Kidney glomerular epithelial cell (primary cell): ENCODE results near the gene HGS.
A peak's percentile ranks its signal among the peaks of the same experiment; 100 is the strongest.

Source experiments
- DNase-seq: peaks from one replicate; lab custom pipeline; 2025; lab: John Stamatoyannopoulos, UW

Gene HGS

DNA sequence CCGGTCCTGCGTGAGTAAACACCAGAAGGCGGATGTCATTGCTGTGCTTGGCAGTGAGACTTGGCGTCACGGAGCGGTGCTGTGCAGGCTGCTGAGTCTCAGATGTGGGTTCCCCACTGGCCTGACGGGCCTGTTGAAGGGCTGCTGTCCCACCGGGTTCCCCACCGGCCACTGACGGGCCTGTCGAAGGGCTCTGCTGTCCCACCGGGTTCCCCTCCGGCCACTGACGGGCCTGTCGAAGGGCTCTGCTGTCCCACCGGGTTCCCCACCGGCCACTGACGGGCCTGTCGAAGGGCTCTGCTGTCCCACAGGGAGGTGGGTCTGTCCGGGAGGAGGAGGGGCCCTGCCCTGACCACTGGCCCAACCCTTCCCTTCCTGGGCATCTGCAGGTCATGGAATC, 2.8 kb downstream of the HGS start:
- no peak for DNase-seq

DNA sequence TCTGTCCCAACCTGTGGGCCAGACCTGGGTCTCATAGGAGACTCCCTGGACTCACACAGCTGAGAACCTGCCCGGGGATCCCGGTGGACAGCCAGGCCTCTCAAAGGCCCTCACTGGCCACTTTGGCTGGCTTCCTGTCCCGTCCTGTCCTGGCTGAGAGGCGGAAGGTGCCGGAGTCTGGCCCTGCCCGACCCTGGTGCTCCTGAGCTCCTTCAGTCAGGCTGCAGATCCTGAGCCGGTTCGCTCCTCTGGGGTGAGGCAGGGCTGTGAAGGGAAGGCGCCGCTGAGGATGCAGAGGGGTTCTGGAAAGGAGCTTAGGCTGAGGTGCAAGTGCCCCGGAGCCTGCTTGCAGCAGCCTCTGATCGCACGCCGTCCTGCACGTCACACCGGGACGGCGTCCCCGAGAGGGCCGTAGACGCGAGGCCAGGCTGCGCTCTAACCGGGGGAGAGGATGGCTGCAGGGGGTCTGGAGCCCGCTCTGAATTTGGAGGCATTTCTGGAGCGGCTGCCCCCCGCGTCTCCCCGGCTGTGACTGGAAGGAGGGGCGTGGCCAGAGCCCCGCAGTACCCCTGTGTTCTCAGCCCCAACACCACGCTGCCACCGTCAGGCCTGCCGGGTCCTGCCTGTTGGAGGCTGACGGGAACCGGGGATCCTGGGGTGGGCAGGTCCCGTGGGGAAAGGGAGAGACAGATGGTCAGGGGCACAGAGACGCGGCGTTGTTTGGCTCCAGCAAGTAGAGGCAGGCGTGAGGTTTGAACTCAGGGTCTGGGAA, 4.1 kb downstream of the HGS start:
- DNase-seq: no peak

DNA sequence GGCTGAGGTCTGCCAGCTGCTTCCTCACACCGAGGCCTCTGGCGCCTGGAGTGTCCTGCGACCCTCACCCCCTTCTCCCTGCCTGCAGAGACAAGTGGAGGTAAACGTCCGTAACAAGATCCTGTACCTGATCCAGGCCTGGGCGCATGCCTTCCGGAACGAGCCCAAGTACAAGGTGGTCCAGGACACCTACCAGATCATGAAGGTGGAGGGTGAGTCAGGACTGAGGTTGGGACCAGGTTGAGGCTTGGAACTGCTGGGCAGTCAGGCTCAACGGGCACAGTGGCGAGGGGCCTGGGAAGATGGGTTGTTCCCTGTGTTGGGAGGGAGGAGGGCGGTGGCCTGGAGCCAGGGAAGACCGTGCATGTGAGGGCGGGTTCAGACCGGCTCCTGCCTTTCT, 4.8 kb downstream of the HGS start:
- DNase-seq: no peak

DNA sequence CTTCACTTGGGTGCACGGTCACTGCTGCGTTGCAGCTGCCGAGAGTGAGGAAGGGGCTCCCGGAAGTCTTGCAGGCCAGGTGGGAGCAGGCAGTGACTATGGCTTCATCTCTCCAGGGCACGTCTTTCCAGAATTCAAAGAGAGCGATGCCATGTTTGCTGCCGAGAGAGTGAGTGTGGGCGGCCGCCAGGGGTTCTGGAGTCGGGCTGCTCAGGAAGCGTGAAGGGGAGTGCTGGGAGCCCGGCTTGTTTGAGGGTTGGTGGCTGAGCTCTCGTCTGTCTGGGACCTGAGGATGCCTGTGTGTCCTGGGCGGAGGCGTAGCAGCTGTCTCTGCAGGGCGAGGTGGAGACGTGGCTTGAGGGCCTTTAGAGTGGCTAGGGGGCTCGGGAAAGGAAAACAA, 6.3 kb downstream of the HGS start:
- DNase-seq: no peak

DNA sequence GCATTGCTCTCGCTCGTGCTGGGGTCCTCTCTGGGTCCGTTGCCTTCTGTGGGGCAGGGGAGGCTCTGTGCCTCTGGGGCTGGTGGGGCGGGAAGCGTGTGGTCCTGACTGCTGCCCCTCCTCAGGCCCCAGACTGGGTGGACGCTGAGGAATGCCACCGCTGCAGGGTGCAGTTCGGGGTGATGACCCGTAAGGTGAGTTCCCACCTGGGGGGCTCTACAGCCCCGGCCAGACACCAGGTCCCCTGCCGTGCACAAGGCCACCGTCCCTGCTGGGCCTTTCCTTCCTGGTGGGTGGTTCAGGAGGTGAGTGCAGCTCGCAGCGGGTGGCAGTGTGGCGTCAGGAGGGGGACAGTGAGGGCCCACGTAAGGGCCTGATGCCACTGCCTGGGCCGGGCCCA, 6.7 kb downstream of the HGS start:
- no peak for DNase-seq

DNA sequence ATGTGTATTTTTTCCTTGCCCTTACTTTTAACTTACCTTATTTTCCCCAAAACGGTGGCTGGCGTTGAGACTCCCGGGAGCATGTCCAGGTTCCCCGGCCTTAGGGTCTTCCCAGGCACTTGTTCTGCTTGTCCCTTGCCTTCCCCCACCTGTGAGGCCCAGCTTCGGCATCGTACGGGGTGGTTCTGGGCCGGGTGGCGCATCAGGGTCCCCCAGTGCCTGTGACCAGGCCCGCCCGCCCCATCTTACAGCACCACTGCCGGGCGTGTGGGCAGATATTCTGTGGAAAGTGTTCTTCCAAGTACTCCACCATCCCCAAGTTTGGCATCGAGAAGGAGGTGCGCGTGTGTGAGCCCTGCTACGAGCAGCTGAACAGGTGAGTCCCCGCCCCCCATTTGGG, 7.4 kb downstream of the HGS start:
- DNase-seq: no peak

DNA sequence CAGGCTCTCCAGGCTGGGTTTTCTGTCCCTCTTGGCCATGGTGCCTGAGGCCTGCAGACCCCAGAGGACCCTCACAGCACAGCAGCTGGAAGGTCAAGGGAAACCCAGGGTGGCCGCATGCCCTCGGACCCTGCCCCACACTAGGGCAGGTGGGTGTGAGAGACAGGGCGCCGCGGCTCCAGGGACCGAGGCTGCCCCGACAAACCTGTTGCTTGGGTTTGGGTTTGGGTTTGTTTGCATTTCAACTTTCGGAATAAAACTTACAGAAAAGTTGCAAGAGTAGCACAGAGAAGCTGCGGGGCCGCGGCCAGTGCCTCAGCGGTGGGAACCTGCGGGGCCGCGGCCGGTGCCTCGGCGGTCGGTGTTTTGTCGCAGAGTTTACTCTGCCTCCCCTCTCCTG, 7.8 kb downstream of the HGS start:
- no peak for DNase-seq

DNA sequence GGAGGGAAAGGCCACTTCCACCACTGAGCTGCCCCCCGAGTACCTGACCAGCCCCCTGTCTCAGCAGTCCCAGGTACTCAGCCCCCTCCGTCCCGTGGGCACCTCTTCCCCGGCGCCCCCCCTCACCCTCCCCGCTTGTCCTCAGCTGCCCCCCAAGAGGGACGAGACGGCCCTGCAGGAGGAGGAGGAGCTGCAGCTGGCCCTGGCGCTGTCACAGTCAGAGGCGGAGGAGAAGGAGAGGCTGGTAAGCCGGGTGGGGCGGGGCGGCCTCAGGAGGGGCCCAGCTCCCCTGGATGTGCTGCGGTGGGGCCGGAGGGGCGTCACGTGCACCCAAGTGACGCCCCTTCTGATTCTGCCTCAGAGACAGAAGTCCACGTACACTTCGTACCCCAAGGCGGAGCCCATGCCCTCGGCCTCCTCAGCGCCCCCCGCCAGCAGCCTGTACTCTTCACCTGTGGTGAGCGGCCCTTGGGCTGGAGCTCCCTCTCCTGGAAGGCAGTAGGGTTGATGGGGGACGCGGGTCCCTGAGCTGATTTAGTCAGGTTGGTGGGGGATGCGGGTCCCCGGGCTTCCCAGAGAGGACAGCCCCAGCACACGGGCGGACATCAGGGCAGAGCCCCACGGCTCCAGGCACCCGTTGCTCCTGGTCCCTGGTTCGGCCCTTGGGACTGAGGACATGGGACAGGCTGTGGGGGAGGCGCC, 9.8 kb downstream of the HGS start:
- DNase-seq: no peak

DNA sequence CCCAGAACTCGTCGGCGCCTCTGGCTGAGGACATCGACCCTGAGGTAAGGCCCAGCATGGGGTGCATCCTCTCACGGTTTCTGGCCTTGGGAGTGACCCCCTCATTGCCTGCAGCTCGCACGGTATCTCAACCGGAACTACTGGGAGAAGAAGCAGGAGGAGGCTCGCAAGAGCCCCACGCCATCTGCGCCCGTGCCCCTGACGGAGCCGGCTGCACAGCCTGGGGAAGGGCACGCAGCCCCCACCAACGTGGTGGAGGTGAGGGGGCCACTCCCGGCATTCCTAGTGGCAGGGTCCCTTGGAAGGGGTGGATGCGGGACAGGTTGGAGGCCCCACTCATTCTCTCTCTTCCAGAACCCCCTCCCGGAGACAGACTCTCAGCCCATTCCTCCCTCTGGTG, 11.0 kb downstream of the HGS start:
- DNase-seq: no peak

DNA sequence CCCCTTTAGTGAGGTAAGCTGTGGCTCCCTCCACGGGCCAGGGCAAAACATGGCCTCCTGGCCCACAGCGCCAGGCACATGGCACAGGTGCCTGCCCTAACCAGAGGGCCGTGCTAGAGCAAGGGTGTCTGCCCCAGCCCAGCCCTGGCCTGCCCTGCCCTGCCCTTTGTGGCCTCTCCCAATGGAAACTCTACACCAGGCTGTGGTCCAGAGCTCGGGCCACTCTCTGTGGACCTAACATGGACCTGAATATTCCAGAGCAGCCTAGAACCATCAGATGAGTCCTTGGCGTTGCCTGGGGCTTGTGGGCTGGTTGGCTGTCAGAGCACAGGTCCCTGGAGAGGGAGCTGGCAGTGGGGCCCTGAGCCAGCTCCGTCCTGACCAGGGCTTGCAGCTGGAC, 11.4 kb downstream of the HGS start:
- no peak for DNase-seq

DNA sequence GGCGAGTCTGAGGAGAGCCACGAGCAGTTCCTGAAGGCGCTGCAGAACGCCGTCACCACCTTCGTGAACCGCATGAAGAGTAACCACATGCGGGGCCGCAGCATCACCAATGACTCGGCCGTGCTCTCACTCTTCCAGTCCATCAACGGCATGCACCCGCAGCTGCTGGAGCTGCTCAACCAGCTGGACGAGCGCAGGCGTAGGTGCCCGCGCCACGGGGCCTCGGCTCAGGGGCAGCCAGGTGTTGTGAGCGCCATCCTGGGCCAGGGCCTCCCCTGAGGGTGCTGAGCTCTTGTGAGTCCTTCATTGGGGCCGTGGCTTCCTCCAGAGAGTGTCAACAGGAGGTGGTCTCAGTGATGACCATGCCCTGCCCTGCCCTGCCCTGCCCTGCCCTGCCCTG, 12.0 kb downstream of the HGS start:
- DNase-seq: no peak

DNA sequence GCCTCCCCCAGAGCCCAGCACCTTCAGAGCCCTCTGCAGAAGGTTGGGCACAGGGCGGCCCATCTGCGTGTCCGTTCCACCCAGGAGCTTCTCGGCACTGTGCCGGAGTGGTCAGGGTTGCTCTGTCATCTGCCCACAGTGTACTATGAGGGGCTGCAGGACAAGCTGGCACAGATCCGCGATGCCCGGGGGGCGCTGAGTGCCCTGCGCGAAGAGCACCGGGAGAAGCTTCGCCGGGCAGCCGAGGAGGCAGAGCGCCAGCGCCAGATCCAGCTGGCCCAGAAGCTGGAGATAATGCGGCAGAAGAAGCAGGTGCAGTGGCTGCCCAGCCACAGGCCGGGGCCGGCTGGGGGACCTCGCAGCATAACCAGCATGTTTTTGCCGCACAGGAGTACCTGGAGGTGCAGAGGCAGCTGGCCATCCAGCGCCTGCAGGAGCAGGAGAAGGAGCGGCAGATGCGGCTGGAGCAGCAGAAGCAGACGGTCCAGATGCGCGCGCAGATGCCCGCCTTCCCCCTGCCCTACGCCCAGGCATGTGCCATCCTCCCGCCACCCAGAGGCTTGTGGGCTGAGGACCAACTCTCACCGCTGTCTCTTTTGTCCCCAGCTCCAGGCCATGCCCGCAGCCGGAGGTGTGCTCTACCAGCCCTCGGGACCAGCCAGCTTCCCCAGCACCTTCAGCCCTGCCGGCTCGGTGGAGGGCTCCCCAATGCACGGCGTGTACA, 12.6 kb downstream of the HGS start:
- DNase-seq: no peak

DNA sequence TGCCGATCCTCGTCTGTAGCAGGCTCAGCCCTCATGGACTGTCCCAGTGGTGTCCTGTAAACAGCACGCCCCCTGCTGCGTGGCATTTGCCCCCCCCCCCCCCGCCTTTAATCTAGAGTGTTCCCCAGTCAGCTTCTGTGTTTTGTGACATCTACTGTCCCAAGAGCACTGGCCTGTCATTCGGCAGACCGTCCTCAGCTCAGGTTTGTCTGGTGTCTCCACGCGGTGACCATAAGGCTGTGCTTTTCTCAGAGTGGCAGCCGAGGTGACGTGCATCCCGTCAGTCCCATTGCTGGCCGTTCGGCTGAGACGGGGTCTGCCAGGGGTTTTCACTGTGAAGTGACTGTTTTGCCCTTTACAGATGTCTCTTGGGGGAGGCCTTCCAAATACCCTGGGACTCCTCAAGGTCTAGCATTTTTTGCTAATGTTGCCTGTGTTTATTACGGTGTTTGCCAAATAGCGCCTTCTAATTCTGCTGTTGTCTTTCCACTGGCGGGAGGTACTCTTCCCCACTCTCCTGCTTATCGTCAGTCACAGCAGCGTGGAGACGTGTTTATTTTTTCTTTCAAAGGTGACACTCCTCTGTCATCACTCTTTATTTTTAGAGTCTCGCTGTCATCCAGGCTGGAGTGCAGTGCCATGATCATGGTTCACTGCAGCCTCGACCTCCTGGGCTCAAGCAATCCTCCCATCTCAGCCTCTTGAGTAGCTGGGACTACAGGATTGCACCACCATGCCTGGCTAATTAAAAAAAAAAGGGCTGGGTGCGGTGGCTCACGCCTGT, 13.6 kb downstream of the HGS start:
- DNase-seq: no peak

DNA sequence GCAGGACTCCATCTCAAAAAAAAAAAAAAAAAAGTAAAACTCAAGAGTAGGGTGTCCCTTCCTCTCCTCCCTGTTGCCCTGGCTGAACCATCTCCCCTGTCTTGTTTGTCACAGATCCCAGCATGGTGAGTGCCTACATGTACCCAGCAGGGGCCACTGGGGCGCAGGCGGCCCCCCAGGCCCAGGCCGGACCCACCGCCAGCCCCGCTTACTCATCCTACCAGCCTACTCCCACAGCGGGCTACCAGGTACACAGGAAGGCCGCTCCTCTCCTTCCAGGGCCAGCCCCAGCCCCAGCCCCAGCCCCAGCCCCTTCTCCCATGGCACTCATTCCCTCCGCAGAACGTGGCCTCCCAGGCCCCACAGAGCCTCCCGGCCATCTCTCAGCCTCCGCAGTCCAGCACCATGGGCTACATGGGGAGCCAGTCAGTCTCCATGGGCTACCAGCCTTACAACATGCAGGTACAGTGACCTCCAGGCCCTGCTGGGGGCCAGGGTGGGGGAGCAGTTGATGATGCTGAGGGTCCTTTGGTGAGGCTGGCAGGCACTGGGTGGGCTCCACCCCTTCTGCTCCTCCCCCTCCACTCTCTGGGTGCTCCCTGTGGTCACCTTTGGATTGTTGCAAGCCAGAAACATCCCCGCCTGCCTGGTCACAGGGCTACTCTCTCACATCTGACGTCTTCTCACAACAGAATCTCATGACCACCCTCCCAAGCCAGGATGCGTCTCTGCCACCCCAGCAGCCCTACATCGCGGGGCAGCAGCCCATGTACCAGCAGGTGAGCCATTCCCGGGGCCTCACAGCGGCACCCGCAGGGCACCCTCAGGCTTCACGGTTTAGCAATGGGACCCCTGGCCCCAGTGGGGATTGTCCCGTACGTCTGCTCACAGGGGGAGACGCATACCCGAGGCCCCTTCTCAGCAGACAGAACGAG, 16.8 kb downstream of the HGS start:
- DNase-seq: no peak

DNA sequence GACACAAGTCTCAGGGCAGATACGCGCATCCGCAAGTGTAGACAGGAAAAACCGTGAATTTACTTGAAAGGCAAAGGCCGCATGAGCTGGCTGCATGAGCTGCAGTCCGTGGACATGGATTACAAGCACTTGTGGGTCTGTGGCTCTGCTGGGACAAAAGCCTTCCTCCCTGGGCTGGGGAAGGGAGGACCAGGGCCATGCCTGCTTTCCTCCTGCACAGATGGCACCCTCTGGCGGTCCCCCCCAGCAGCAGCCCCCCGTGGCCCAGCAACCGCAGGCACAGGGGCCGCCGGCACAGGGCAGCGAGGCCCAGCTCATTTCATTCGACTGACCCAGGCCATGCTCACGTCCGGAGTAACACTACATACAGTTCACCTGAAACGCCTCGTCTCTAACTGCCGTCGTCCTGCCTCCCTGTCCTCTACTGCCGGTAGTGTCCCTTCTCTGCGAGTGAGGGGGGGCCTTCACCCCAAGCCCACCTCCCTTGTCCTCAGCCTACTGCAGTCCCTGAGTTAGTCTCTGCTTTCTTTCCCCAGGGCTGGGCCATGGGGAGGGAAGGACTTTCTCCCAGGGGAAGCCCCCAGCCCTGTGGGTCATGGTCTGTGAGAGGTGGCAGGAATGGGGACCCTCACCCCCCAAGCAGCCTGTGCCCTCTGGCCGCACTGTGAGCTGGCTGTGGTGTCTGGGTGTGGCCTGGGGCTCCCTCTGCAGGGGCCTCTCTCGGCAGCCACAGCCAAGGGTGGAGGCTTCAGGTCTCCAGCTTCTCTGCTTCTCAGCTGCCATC, 17.7 kb downstream of the HGS start:
- DNase-seq: no peak

DNA sequence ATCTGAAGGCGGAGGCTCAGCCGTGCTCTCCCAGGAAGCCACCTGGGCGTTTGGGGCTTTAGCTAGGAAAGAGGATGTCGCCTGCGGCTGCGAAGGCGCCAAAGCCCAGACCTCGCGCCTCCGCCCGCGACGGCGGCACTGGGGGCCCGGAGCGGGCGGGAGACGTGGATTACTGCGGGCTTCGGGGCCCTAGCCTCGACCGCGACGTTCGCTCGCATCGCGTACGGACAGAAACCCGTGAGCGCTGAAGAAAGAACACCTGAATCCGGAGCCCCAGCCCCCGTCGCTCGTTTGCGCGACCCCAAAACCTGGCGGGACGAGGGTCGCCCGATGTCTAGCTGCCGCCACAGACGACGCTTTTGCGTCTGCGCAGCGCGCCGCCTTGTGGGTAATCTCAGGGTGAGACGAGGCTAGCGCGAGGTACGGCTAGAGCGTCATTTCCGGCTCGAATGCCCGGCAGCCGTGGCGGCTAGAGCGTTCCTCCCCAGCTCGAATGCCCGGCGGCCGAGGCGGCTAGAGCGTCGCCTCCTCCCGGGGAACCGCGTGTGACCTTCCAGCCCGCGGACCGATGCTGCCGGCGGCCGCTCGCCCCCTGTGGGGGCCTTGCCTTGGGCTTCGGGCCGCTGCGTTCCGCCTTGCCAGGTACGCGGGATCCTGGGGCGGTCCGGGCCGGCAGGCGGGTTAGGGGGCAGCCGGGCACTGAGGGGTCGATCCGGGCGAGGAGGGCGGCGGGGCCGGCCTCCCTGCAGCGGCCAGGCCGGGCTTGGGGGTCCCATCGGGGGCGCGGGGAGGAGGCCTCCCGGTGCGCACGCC, 19.3 kb downstream of the HGS start, which contains the start of gene MRPL12:
MRPL12 (plus strand) TSS at position 434 of the 813 bp plus-strand sequence; CDS start at position 569, 135 bp downstream.
- peak; percentile 85 for DNase-seq

DNA sequence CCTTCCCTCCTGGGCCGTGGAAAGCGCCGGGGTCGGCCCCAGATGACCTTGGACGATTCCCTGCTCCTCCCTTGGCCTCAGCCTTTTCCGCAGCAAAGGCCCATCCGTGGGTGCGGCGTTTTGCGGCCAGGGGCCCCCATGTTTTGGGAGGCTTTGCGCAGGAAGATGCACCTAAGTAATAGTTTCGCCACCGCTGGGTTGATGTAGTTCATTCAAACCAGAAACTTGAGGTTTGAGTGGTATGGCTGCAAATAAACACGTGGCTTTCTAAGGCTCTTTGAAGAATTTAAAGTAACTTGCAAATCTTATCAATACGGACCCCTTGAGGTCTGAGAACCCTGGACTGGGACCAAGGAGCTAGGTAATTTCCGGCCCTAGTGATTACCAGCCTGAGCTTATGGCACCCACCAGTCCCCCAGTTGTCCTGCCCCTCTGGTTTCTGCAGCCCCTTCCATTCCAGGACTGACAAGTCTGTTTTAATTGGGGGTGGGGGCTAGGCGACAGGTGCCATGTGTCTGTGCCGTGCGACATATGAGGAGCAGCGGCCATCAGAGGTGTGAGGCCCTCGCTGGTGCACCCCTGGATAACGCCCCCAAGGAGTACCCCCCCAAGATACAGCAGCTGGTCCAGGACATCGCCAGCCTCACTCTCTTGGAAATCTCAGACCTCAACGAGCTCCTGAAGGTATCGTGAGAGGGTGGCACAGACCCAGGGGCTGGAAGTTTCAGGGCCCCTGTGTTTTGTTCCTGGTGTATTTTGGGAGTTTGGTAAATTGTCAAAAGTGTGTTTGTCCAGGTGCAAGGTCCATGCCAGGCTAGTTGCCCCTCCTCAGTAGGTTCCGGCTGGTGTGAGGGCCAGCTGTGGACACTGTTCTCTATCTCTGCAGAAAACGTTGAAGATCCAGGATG, 20.2 kb downstream of the HGS start:
- no peak for DNase-seq

DNA sequence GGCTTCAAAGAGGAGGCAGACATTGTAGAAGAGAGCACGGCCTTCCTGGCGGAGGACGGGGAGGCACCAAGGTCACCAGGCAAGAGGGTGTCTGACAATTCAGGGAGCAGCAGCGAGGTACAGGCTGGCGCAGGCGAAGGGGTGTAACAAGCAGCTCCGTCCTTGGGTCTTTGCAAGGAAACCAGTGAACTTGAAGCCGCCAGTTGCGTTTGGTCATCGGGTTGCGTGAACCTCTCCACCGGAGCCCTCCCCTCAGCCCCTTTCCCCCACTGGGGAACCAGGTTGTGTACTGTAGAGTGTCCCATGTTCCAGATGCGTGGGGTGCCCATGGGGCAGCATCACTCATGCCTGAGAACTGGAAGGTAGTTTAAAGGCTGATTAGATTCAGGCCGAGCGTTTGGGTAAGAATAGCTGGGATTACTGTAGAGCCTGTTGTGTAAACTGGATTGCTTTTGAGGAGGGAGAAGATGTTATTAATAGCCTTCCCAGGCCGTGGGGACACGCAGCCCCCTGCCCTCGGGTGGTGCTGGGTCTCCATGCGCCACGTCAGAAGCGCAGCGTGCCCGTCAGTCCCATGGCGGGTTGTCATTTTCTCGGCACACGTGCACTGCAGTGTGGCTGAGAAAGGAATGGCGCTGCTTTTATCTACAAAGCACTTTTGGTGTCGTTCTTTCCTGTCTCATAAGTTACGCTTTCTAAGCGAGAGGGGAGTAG, 21.9 kb downstream of the HGS start:
- no peak for DNase-seq
